SU-DHL-6 (cell line): ENCODE data around the gene RBM6.

Experiments
- CTCF ChIP-seq: fragments of 200-600 bp; sonication (generic); IDR thresholded peaks from one replicate; pipeline ENCODE4 v1.5.1; 2017; ENCODE audit warnings: antibody characterized with exemption, mild to moderate bottlenecking, low read length, moderate library complexity; ENCODE audit not compliant: insufficient read depth, poor library complexity, severe bottlenecking
- EZH2phosphoT487 ChIP-seq: fragments of 200-600 bp; sonication (generic), shearing (Covaris generic); conservative IDR thresholded peaks from 2 replicates; pipeline ENCODE4 v1.6.1; 2018; ENCODE audit warnings: mild to moderate bottlenecking, antibody characterized with exemption, low read length, moderate library complexity, mixed read lengths

- TF ChIP-seq CTCF (no peak), EZH2phosphoT487 (no peak)
These were observed 2.7 kb downstream of the RBM6 start for GRCh38 chr3:49942651-49943050.
